GM12801 (cell line): ENCODE measurements around the gene DUOXA1.

Source experiments
- TF ChIP-seq, protein P1 (sequence below): IDR thresholded peaks from one replicate; pipeline ENCODE4 v1.5.1; 2011; ENCODE audit warnings: control low read depth; ENCODE audit not compliant: insufficient read length; ENCODE audit errors: extremely low read depth

DUOXA1 gene

DNA sequence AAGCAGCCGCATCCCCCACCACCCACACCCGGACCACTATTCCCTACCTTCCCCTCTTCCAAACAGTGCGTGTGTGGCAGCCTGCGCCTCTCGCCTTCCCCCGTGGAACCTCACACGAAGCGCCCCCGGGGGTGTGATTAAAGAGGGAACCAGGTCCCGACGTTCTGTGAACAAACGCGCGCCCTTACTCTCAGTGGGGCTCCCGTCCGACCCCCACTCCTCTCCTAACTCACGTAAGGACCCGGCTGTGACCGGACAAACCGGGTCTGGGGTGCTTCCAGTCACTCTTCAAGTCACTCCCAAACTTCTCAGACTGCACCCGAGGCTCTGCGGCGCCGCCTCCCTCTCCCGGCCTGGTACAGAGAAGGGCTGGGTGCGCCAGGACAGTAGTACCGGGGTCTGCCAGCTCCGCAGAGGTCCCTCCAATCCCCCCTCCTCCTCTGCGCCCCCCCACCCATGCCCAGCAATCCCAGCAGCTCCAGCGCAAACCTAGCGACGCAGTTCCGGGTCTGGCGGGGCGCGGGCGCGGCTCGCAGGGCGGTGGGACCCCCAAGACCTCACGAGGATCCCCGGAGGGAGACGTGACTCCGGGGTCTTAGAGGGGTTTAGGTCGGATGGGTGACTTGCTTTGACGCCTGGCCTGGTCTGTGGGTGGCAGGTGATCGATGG is 574 bp downstream of the DUOXA1 start:
- TF ChIP-seq, protein P1, sequence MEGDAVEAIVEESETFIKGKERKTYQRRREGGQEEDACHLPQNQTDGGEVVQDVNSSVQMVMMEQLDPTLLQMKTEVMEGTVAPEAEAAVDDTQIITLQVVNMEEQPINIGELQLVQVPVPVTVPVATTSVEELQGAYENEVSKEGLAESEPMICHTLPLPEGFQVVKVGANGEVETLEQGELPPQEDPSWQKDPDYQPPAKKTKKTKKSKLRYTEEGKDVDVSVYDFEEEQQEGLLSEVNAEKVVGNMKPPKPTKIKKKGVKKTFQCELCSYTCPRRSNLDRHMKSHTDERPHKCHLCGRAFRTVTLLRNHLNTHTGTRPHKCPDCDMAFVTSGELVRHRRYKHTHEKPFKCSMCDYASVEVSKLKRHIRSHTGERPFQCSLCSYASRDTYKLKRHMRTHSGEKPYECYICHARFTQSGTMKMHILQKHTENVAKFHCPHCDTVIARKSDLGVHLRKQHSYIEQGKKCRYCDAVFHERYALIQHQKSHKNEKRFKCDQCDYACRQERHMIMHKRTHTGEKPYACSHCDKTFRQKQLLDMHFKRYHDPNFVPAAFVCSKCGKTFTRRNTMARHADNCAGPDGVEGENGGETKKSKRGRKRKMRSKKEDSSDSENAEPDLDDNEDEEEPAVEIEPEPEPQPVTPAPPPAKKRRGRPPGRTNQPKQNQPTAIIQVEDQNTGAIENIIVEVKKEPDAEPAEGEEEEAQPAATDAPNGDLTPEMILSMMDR = no peak

DNA sequence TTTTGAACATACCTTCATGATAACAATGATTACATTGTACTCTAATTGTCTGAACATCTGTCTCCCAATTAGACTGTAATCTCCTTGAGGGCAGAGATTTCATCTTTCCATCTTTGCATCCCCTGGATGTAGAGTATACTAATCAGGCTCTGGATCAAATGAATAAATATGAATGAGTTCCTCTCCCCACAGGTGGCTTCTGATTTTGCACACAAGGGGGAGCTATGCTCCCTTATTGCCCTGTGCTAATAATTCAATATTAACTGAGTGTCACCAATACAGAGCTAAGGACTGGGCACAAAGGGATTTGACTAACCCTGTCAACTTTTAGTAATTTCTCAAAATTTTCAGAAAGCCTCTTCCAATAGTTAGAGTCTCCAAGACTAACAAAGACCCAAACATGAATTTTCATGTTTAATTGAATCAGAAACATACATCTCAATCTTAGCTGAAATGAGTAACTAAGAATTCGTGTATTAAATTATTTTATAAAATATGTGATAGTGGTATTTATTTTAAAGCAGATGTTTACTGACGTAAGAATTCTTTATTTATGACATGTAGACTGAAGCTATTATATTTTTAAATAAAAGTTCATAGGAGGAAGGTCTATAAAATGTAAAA is 3.0 kb downstream of the DUOXA1 start:
- TF ChIP-seq, protein P1 = no peak

DNA sequence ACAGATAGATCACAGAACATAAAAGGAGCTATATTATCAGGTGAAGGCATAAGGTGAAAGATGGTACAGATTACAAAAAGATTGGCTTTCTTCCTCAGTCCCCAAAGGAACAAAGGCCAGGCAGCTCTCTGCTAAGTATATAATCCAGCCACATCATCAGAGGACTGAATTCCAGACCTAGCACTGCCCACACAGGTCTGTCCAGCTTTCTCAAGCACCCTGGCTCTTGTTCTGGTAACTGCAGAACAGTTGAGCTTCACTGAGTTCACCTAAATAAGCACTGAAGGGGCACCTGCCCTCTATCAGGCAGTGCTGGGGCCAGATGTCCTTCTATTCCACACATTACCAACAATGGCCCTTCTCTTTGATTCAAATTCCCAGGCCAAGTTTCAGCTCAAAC is 6.3 kb downstream of the DUOXA1 start:
- TF ChIP-seq, protein P1 = no peak

DNA sequence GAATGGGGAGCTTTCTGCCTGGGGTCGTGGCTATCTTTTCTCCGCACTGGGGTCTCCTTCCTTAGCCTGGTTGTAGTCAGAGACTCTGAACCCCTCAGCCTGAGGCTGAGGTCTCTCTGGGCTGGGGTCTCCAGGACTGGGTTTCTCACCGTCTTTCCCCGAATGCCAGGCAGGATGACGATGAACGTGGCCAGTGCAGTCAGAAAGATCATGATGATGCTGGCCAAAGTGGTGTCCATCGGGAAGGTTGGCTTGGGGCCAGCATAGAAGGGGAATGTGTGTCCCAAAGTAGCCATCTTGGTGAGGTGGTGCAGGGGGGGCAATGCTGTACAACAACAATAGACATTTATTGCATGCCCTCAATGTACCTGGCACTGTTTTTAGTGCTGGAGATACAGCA is 7.0 kb downstream of the DUOXA1 start:
- TF ChIP-seq, protein P1 = no peak

DNA sequence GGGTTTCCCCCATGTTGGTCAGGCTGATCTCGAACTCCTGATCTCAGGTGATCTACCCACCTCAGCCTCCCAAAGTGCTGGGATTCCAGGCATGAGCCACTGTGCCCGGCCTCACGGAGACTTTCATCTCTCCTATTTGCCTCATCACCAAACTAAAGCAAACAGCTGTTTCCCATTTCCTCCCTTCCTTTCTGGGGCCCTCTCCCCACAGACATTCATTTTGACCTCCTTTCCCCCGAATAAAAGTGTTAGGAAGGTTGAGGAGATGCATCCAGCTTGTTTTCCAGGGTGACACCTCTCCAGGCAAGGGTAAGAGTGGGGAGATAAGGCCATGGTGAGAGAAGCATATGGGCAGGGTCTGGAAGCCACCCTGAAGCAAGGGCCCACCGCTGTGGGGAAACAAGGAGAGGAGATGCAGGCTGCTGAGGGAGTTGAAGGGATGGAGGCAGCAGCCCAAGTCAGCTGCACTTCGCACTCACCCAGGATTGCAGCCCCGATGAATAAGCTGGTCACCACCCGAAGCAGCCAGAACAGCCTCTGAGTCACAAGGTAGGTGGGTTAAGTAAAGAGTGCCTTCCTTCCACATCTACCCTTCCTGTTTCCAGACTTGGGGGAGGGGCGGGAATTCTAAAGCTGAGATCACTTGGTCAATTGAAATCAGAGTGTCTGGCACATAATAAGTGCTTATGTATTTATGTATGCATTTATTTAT is 7.8 kb downstream of the DUOXA1 start:
- TF ChIP-seq, protein P1 = no peak

DNA sequence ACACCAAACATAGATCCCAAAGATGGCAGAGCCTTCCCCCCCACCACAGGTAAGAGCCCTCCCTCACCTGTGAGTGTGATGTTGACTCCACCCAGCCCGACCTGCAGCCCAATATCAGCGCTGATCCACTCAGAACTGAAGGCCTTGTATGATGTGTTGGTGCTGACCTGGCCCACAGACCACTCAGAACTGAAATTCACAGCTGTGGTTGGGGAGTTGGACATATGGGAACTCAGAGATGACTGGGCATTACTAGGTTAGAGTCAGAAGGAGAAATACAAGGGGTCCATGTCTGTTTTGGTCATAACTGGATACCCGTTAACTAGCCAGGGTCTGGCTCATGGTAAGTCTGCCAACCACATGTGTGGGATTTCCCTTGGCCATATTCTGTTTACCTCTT is 8.7 kb downstream of the DUOXA1 start:
- TF ChIP-seq, protein P1 = no peak

DNA sequence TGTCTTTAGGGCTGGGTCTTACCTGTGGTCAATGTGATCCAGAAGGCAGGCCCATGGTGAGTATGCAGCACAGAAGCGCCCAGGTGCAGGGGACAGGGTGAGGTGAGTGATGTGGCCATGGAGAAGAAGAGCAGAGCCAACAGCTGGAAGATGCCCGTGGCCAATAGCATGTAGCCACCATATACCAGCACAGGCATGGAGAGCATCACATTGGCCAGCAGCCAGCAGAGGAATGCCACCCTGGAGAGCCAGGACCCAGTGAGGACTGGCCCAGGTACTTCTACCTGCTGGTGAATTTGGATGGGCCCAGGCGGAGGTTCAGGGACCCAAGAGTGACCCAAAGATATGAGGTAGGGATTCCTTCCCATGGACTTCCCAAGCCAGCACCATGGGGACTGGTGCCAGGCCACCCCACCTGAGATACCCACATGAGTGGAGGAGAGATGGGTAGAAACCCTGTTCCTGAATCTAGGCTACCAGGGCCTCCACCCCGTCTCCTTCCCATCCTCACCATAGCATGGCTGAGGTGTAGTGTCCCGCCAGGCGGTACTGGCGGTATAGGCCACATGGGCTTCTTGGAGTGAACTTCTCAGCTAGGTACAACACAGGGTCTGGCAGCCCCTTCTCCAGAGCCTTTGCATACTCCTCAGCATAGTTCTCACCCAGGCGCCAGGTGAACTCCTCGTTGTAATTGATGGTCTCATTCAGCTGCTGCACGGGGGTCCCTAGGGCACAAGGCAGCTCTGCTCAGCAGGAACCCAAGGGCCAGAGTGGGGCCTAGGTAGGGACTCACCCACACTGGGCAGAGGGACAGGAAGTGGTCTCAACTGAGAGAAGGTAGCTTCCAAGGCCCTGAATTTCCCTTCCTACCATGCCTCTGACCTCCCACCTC is 9.4 kb downstream of the DUOXA1 start:
- TF ChIP-seq, protein P1 = no peak
